Brain microvascular endothelial cell (primary cell): Measurements from ENCODE around the gene ADAMTS18.
"Not testable (repeated sequence)": the region's sequence is repeated elsewhere in the genome, so short reads cannot be mapped to it uniquely, and the experiment has no call there.

Source experiments
- DNase-seq: peaks from one replicate; pipeline ENCODE4 v3.0.0-alpha.2; 2020
- H3K27ac ChIP-seq: fragments of 250-450 bp; sonication (Bioruptor Pico); 2 replicates; pipeline ENCODE4 v1.5.1; 2020; ENCODE audit warnings: mild to moderate bottlenecking, moderate library complexity
- H3K27me3 ChIP-seq: fragments of 250-450 bp; sonication (Bioruptor Pico); replicated peaks from 2 replicates; pipeline ENCODE4 v1.5.1; 2020; ENCODE audit warnings: mild to moderate bottlenecking
- H3K36me3 ChIP-seq: fragments of 250-450 bp; sonication (Bioruptor Pico); replicated peaks from 2 replicates; pipeline ENCODE4 v1.5.1; 2020; ENCODE audit warnings: mild to moderate bottlenecking
- H3K4me3 ChIP-seq: 2 replicates; pipeline ENCODE4 v1.5.1; 2011; ENCODE audit warnings: low read depth, mild to moderate bottlenecking, control low read depth, low read length, moderate library complexity
- CTCF ChIP-seq: IDR thresholded peaks from 2 replicates; pipeline ENCODE4 v1.5.1; 2011; ENCODE audit warnings: low read depth, mild to moderate bottlenecking, moderate library complexity, low read length, control low read depth, inconsistent platforms; ENCODE audit errors: missing control alignments
- in situ Hi-C: cut with HindIII; loops from 2 replicates; pipeline ENCODE4 v1.10.0; 2017; ENCODE audit warnings: low sequenced_read_pairs, low pct_ligation_motif_present

The ADAMTS18 gene

DNA sequence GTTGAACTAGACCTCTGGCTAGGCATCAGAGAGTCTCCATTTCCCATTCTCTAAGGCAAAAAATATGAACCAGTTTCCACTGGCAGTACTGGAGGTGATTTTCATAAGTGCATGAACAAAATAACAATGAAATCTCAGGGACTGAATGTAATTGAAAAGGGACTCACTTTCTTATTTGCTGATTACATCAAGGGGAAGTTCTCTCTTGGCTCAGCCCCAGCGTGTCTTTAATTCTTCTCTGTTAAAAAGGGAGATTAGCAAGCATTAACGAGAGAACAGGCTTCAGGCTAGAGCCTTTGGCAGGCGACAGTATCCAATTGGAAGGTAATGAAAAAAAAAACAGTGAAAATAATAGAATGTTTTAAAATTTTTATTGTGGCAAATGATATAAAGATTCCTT is 34.0 kb upstream of the ADAMTS18 start:
- DNase-seq, result no peak
- in situ Hi-C loops, result no loop called here
- no peak for TF ChIP-seq CTCF
- H3K27ac ChIP-seq, result no peak overlapping the region
- no peaks in the 10 kb centered on the region for H3K27me3 ChIP-seq
- no peak overlapping the region for H3K4me3 ChIP-seq
- H3K36me3 ChIP-seq, result no peaks in the 10 kb centered on the region

DNA sequence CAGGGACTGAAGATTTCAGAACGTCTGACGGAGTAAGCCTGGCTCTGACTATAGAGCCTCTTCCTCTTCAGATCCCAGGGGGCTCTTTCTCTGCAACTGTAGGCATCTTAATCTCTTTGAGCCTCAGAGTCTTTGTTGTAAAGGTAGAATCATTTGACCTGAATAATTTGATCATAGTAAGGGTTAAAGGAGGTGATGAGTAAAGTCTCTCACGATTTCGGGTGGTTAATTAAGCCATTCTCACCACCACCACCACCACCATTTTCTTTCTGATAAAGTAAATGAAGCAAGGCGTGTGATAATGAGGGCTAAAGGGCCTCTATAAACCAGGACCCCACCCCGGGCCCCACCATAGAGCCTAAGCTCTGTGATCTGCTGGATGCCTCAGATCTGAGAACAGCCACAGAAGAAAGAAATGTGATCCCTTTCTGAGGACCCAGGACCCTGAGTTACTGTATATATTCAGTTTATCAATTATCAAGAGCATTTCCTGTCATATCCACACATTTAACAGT is 33.0 kb upstream of the ADAMTS18 start:
- Histone ChIP-seq H3K36me3 (no peaks in the 10 kb centered on the region), H3K4me3 (no peak overlapping the region), H3K27ac (no peak overlapping the region), H3K27me3 (no peaks in the 10 kb centered on the region)
- no peak for TF ChIP-seq CTCF
- no peak for DNase-seq
- in situ Hi-C loops, result no loop called here

GRCh38 chr16:77463659-77464058 is 28.8 kb upstream of the ADAMTS18 start:
- H3K36me3 ChIP-seq, DNase-seq, in situ Hi-C loops, H3K4me3 ChIP-seq, H3K27ac ChIP-seq, H3K27me3 ChIP-seq: not testable (repeated sequence)

DNA sequence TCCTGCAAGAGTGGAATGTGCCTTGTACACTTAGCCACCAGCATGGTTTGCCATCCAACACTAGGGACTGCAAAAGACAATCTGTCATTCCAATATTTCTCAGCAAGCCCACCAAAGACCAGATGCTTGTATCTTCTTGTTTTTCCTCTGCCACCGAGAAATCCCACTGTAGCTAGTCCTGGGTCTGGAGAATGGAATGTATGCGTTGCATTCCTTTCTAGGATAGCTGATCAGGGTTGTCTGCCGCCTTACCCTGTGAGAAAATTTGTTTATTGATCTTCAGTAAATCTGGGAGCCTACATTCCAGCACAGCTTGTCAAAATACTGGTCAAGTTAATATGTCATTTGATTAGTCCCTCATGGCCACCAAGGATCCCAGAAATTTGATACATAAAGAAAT is 28.1 kb upstream of the ADAMTS18 start:
- H3K27ac ChIP-seq, result no peak overlapping the region
- no peak overlapping the region for H3K4me3 ChIP-seq
- DNase-seq, result no peak
- in situ Hi-C loops, result no loop called here
- no peaks in the 10 kb centered on the region for H3K36me3 ChIP-seq
- no peak for TF ChIP-seq CTCF
- H3K27me3 ChIP-seq, result no peaks in the 10 kb centered on the region

GRCh38 chr16:77459534-77460254 is 24.9 kb upstream of the ADAMTS18 start:
- no peaks in the 10 kb centered on the region for H3K27me3 ChIP-seq
- H3K36me3 ChIP-seq, result no peaks in the 10 kb centered on the region
- in situ Hi-C loops, result no loop called here
- H3K27ac ChIP-seq, result peak overlapping the region; percentile 20
- no peak for TF ChIP-seq CTCF
- peak; percentile 32 for DNase-seq
- H3K4me3 ChIP-seq, result no peak overlapping the region

DNA sequence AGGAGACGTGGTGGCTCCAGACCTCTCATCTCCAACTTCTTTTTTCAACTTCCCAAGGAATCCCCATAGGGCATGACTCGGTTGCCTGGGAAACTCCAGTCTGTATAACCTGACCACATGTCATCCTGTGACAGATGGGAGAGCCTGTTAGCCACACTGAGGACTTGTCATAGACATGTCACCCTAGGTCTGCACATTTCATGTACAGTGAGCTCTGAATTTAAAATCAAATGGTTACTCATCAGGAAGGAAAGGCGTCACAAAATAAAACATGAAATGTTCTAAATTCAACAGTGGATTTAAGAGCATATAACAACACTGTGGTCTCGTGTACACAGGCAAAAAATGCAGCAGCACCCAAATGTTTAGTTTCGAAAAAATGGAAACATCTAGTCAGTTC is 22.2 kb upstream of the ADAMTS18 start:
- in situ Hi-C loops, result no loop called here
- DNase-seq, result peak; percentile 76
- Histone ChIP-seq H3K27ac (peak overlapping the region; percentile 33), H3K4me3 (no peak overlapping the region), H3K27me3 (no peaks in the 10 kb centered on the region), H3K36me3 (no peaks in the 10 kb centered on the region)
- TF ChIP-seq CTCF, result no peak
